C4-2B (cell line): Measurements from ENCODE around the gene CAMTA1.
A peak's percentile ranks its signal among the peaks of the same experiment; 100 is the strongest.

Experiments
- H3K27ac ChIP-seq: fragments of 450-650 bp; 2 replicates; pipeline ENCODE4 v1.5.1; 2017
- CTCF ChIP-seq: fragments of 450-650 bp; conservative IDR thresholded peaks from 2 replicates; pipeline ENCODE4 v1.5.1; 2017; ENCODE audit warnings: mild to moderate bottlenecking
- ZFX ChIP-seq: fragments of 450-650 bp; IDR thresholded peaks from 2 replicates; pipeline ENCODE4 v1.6.1; 2017

Gene CAMTA1

GRCh38 chr1:7113822-7114221, 328.6 kb downstream of the CAMTA1 start:
- H3K27ac ChIP-seq: no peak overlapping the region
- TF ChIP-seq ZFX: no peak
- no peak for TF ChIP-seq CTCF

- H3K27ac ChIP-seq: no peak overlapping the region
- TF ChIP-seq ZFX: no peak
- no peak for TF ChIP-seq CTCF
Observed at GRCh38 chr1:7116001-7116400, 330.7 kb downstream of the CAMTA1 start.

GRCh38 chr1:7117399-7118281, 332.4 kb downstream of the CAMTA1 start:
- no peak overlapping the region for H3K27ac ChIP-seq
- TF ChIP-seq ZFX (no peak), CTCF (no peak)

GRCh38 chr1:7119156-7119555, 333.9 kb downstream of the CAMTA1 start:
- H3K27ac ChIP-seq: no peak overlapping the region
- TF ChIP-seq ZFX (no peak), CTCF (no peak)

GRCh38 chr1:7120863-7121621, 335.8 kb downstream of the CAMTA1 start:
- H3K27ac ChIP-seq: no peak overlapping the region
- peak; percentile 48 for TF ChIP-seq CTCF
- no peak for TF ChIP-seq ZFX

- no peak for TF ChIP-seq CTCF
- TF ChIP-seq ZFX: no peak
- no peak overlapping the region for H3K27ac ChIP-seq
Observed at GRCh38 chr1:7121622-7121988, 336.4 kb downstream of the CAMTA1 start.
